DMS53 treated with DMSO at 0.1 percent for 48 hours (cell line): ENCODE data around the gene S100A8.
"Not testable (repeated sequence)": the region's sequence is repeated elsewhere in the genome, so short reads cannot be mapped to it uniquely, and the experiment has no call there.

ENCODE experiments used
- DNase-seq: peaks from one replicate; lab custom pipeline; 2025; ENCODE audit not compliant: unreplicated experiment; lab: John Stamatoyannopoulos, UW

The S100A8 gene

GRCh38 chr1:153390938-153391710, at the start of gene S100A8:
Gene S100A8, minus strand, starts transcription at chr1:153391073. Its CDS starts 538 bp downstream, at chr1:153390535.
- DNase-seq = no peak

- DNase-seq = no peak
Observed at GRCh38 chr1:153439273-153439672, 48.4 kb upstream of the S100A8 start.

- no peak for DNase-seq
Observed at GRCh38 chr1:153438599-153438998, 47.7 kb upstream of the S100A8 start.

GRCh38 chr1:153437236-153437635, 46.4 kb upstream of the S100A8 start:
- no peak for DNase-seq

- DNase-seq = no peak
Observed at GRCh38 chr1:153434746-153435455, 44.0 kb upstream of the S100A8 start.

- DNase-seq = no peak
Observed at GRCh38 chr1:153432874-153433681, 42.2 kb upstream of the S100A8 start.

GRCh38 chr1:153431928-153432327, 41.1 kb upstream of the S100A8 start:
- no peak for DNase-seq

GRCh38 chr1:153431427-153431826, 40.6 kb upstream of the S100A8 start:
- DNase-seq = no peak

- DNase-seq = no peak
Observed at GRCh38 chr1:153431002-153431401, 40.1 kb upstream of the S100A8 start.

GRCh38 chr1:153430561-153430960, 39.7 kb upstream of the S100A8 start:
- DNase-seq = no peak

GRCh38 chr1:153430166-153430553, 39.3 kb upstream of the S100A8 start:
- DNase-seq = no peak

- no peak for DNase-seq
Observed at GRCh38 chr1:153429266-153430165, 38.6 kb upstream of the S100A8 start.

GRCh38 chr1:153428791-153429190, 37.9 kb upstream of the S100A8 start:
- no peak for DNase-seq

- DNase-seq = no peak
Observed at GRCh38 chr1:153428073-153428638, 37.3 kb upstream of the S100A8 start.

- DNase-seq = no peak
Observed at GRCh38 chr1:153426809-153427208, 35.9 kb upstream of the S100A8 start.

- no peak for DNase-seq
Observed at GRCh38 chr1:153422450-153423068, 31.7 kb upstream of the S100A8 start.

GRCh38 chr1:153420306-153420705, 29.4 kb upstream of the S100A8 start:
- no peak for DNase-seq

GRCh38 chr1:153419436-153419793, 28.5 kb upstream of the S100A8 start:
- DNase-seq = not testable (repeated sequence)

- DNase-seq = not testable (repeated sequence)
Observed at GRCh38 chr1:153418758-153419435, 28.0 kb upstream of the S100A8 start.
